ENCODE measurements around the gene CLCN1. TPM values are rescaled to one million over a fixed set of nuclear protein-coding genes. Genes with fewer than 3 reads are reported as not detected.

The CLCN1 gene
- total RNA-seq, 2 experiments from 2014 or later, result not detected

DNA sequence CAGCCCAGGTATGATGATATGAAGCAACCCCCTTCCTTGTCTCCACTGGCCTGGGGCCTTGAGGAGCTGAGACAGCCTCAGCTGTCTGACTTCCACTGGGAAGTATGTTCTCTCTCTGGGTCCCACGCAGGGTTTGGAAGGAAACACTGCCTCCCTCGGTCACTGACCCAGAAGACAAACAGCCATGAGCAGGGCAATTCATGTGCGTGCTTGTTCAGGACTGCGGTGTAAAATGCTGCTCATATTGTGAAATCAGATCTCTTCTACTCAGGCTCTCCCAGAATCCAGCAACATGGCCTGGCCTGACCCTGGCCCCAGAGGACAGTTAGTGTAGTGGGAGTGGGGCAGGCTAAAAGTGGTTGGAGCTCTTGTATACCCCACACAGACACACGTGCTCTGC, 2.8 kb downstream of the CLCN1 start:
- Histone ChIP-seq H3K9me3 (ENCODE audit: low read length) (no peaks in the 10 kb centered on the region), H3K4me1 (ENCODE audit: insufficient read depth, low read length, poor library complexity, severe bottlenecking) (no peaks in the 10 kb centered on the region), H2AFZ (ENCODE audit: low read length) (no peak overlapping the region), H3K4me2 (ENCODE audit: low read length) (no peak overlapping the region), H3K9me2 (ENCODE audit: insufficient read depth, low read length) (no peaks in the 10 kb centered on the region), H3K27ac (ENCODE audit: low read depth, low read length, poor library complexity, severe bottlenecking) (no peak overlapping the region), H4K20me1 (ENCODE audit: insufficient read depth, low read length) (no peaks in the 10 kb centered on the region), H3K36me3 (ENCODE audit: insufficient read depth, low read length) (no peaks in the 10 kb centered on the region), H3K4me3 (ENCODE audit: low read depth, low read length, poor library complexity, severe bottlenecking) (no peak overlapping the region), H3K79me2 (ENCODE audit: insufficient read depth, low read depth, low read length) (no peaks in the 10 kb centered on the region)
- TF ChIP-seq, protein P1, sequence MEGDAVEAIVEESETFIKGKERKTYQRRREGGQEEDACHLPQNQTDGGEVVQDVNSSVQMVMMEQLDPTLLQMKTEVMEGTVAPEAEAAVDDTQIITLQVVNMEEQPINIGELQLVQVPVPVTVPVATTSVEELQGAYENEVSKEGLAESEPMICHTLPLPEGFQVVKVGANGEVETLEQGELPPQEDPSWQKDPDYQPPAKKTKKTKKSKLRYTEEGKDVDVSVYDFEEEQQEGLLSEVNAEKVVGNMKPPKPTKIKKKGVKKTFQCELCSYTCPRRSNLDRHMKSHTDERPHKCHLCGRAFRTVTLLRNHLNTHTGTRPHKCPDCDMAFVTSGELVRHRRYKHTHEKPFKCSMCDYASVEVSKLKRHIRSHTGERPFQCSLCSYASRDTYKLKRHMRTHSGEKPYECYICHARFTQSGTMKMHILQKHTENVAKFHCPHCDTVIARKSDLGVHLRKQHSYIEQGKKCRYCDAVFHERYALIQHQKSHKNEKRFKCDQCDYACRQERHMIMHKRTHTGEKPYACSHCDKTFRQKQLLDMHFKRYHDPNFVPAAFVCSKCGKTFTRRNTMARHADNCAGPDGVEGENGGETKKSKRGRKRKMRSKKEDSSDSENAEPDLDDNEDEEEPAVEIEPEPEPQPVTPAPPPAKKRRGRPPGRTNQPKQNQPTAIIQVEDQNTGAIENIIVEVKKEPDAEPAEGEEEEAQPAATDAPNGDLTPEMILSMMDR (conservative IDR thresholded peaks at IDR 0.05; ENCODE audit: low read length), result no peak
- TF ChIP-seq EZH2phosphoT487 (IDR thresholded peaks at IDR 0.05; ENCODE audit: borderline replicate concordance, low read depth, low read length), result no peak
- intact Hi-C loops (cut with micrococcal nuclease; ENCODE audit: unreplicated experiment), result no loop called here
- ChIA-PET POLR2A (no interaction called here), CTCF (ENCODE audit: unreplicated experiment) (no interaction called here)
- no TSS peak for BruUV-seq (replicated peaks)
- DNase-seq (ENCODE audit: low spot score), result no peak

DNA sequence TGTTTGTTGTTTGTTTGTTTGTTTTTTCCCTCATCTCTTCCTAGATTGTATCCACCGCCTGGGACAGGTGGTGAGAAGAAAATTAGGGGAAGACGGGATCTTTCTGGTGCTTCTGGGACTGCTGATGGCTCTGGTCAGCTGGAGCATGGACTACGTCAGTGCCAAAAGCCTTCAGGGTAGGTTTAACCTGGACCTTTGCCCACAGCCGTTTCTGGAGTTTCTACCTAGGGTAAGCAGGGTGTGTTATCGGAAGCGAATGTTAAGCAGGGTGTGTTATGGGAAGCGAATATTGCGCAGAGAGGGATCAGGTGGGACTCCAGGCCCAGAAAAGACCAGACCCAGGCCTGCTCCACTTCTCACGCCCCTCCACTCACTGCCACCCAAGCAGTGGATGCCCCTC, 4.7 kb downstream of the CLCN1 start:
- Histone ChIP-seq H3K36me3 (ENCODE audit: insufficient read depth, low read length) (no peaks in the 10 kb centered on the region), H3K9me3 (ENCODE audit: low read length) (no peaks in the 10 kb centered on the region), H2AFZ (ENCODE audit: low read length) (no peak overlapping the region), H3K4me3 (ENCODE audit: low read depth, low read length, poor library complexity, severe bottlenecking) (no peak overlapping the region), H3K9me2 (ENCODE audit: insufficient read depth, low read length) (no peaks in the 10 kb centered on the region), H3K79me2 (ENCODE audit: insufficient read depth, low read depth, low read length) (no peaks in the 10 kb centered on the region), H3K4me1 (ENCODE audit: insufficient read depth, low read length, poor library complexity, severe bottlenecking) (peaks cover 13% of the 10 kb centered on the region), H4K20me1 (ENCODE audit: insufficient read depth, low read length) (no peaks in the 10 kb centered on the region), H3K27ac (ENCODE audit: low read depth, low read length, poor library complexity, severe bottlenecking) (no peak overlapping the region), H3K4me2 (ENCODE audit: low read length) (no peak overlapping the region)
- CTCF ChIA-PET (ENCODE audit: unreplicated experiment), result no interaction called here
- DNase-seq (ENCODE audit: low spot score), result no peak
- TF ChIP-seq, protein P1 (conservative IDR thresholded peaks at IDR 0.05; ENCODE audit: low read length), result no peak
- TF ChIP-seq EZH2phosphoT487 (IDR thresholded peaks at IDR 0.05; ENCODE audit: borderline replicate concordance, low read depth, low read length), result no peak
- intact Hi-C loops (cut with micrococcal nuclease; ENCODE audit: unreplicated experiment), result no loop called here
- POLR2A ChIA-PET, result no interaction called here
- no TSS peak for BruUV-seq (replicated peaks)

DNA sequence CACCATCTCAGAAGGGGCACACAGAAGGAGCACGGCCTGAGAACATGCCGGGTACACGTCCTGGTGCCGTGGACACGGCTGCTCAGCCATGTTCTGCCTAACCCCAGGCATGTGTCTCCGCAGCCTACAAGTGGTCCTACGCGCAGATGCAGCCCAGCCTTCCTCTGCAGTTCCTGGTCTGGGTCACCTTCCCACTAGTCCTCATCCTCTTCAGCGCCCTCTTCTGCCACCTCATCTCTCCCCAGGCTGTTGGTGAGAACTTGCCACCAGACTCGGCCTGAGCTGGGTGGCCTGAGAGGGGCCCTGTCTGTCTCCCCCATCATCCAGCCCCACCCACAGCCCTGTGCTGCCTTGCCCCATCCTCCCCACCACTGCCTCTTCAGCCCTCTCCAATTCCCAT, 5.3 kb downstream of the CLCN1 start:
- ChIA-PET CTCF (ENCODE audit: unreplicated experiment) (no interaction called here), POLR2A (interaction anchor here (1.4 kb wide), 1 partner anchor 11 kb away, joined by 5 read pairs; no protein-coding TSS in a partner anchor)
- Histone ChIP-seq H3K36me3 (ENCODE audit: insufficient read depth, low read length) (no peaks in the 10 kb centered on the region), H3K4me3 (ENCODE audit: low read depth, low read length, poor library complexity, severe bottlenecking) (no peak overlapping the region), H3K4me1 (ENCODE audit: insufficient read depth, low read length, poor library complexity, severe bottlenecking) (peaks cover 19% of the 10 kb centered on the region), H3K27ac (ENCODE audit: low read depth, low read length, poor library complexity, severe bottlenecking) (no peak overlapping the region), H2AFZ (ENCODE audit: low read length) (no peak overlapping the region), H3K79me2 (ENCODE audit: insufficient read depth, low read depth, low read length) (no peaks in the 10 kb centered on the region), H4K20me1 (ENCODE audit: insufficient read depth, low read length) (no peaks in the 10 kb centered on the region), H3K9me2 (ENCODE audit: insufficient read depth, low read length) (no peaks in the 10 kb centered on the region), H3K9me3 (ENCODE audit: low read length) (no peaks in the 10 kb centered on the region), H3K4me2 (ENCODE audit: low read length) (no peak overlapping the region)
- intact Hi-C loops (cut with micrococcal nuclease; ENCODE audit: unreplicated experiment), result no loop called here
- TF ChIP-seq, protein P1 (conservative IDR thresholded peaks at IDR 0.05; ENCODE audit: low read length), result no peak
- TF ChIP-seq EZH2phosphoT487 (IDR thresholded peaks at IDR 0.05; ENCODE audit: borderline replicate concordance, low read depth, low read length), result no peak
- DNase-seq (ENCODE audit: low spot score), result no peak
- no TSS peak for BruUV-seq (replicated peaks)

All from OCI-LY7 (cell line).